Endodermal cell (in vitro differentiated cells): ENCODE measurements around the gene RAVER2. TPM values are rescaled to one million over a fixed set of nuclear protein-coding genes. Genes with fewer than 3 reads are reported as not detected.

Experiments
- DNase-seq: peaks from one replicate; pipeline ENCODE4 v3.0.0-alpha.2; 2017
- H3K27ac ChIP-seq: 2 replicates; pipeline ENCODE4 v1.5.1; 2013; ENCODE audit warnings: mild to moderate bottlenecking, low read depth, low read length, moderate library complexity
- H3K27me3 ChIP-seq: 2 replicates; pipeline ENCODE4 v1.6.1; 2013; ENCODE audit warnings: mild to moderate bottlenecking, low read length, moderate library complexity; ENCODE audit not compliant: insufficient read depth, control insufficient read depth, poor library complexity, severe bottlenecking
- H3K36me3 ChIP-seq: 2 replicates; pipeline ENCODE4 v1.7.0; 2013; ENCODE audit warnings: mild to moderate bottlenecking, low read length, moderate library complexity; ENCODE audit not compliant: control insufficient read depth, insufficient read depth
- H3K4me1 ChIP-seq: one replicate; pipeline ENCODE4 v1.7.0; 2013; ENCODE audit warnings: low read length; ENCODE audit not compliant: control insufficient read depth, insufficient read depth
- H3K4me3 ChIP-seq: 2 replicates; pipeline ENCODE4 v1.5.1; 2013; ENCODE audit warnings: mild to moderate bottlenecking, low read length, moderate library complexity
- H3K9ac ChIP-seq: 2 replicates; pipeline ENCODE4 v1.6.1; 2013; ENCODE audit warnings: mild to moderate bottlenecking, low read length, moderate library complexity; ENCODE audit not compliant: poor library complexity, severe bottlenecking; ENCODE audit errors: extremely low read depth
- H3K9me3 ChIP-seq: 2 replicates; pipeline ENCODE4 v1.6.1; 2013; ENCODE audit warnings: mild to moderate bottlenecking, low read length, moderate library complexity; ENCODE audit not compliant: control insufficient read depth
- H3K27ac Mint-ChIP-seq: 2 replicates; pipeline ENCODE4 v1.8.0; 2020; ENCODE audit warnings: mixed read lengths
- H3K27me3 Mint-ChIP-seq: 2 replicates; pipeline ENCODE4 v1.8.0; 2021; ENCODE audit warnings: mild to moderate bottlenecking, mixed read lengths; ENCODE audit not compliant: insufficient read depth
- H3K36me3 Mint-ChIP-seq: 2 replicates; pipeline ENCODE4 v1.8.0; 2020; ENCODE audit warnings: low read depth, mixed read lengths
- H3K4me1 Mint-ChIP-seq: 2 replicates; pipeline ENCODE4 v1.8.0; 2020; ENCODE audit warnings: mixed read lengths
- H3K4me3 Mint-ChIP-seq: 2 replicates; pipeline ENCODE4 v1.8.0; 2020; ENCODE audit warnings: mild to moderate bottlenecking, moderate library complexity, mixed read lengths
- H3K9me3 Mint-ChIP-seq: 2 replicates; pipeline ENCODE4 v1.8.0; 2020; ENCODE audit warnings: mild to moderate bottlenecking, mixed read lengths
- WGBS, 2 experiments: methylation state at CpG; one replicate each; pipeline versions ENCODE4 v1.1.5 to v1.1.7; 2013; ENCODE audit warnings: missing lambda C conversion rate in 2 of 2, mixed read lengths in 1 of 2; ENCODE audit not compliant: insufficient coverage in 1 of 2, insufficient read length in 1 of 2; 5-methylcytosine and 5-hydroxymethylcytosine counted together
- total RNA-seq, 2 donors: library from RNA; stranded (reverse); fragmentation: NEBNext Ultra II Directional in 1 of 2; extraction: Animal tissue kit (Norgen Biotek cat#: 25700) in 1 of 2; gene quantifications; 2 replicates in 1 of 2; 3 replicates in 1 of 2; pipeline ENCODE4 v1.2.1, GENCODE V29; 2021
- TF ChIP-seq, protein P1 (sequence below): fragments of 200-600 bp; sonication (generic); conservative IDR thresholded peaks from 2 replicates; pipeline ENCODE4 v1.5.0; 2021; ENCODE audit warnings: antibody characterized with exemption, mild to moderate bottlenecking

Gene RAVER2
- total RNA-seq, 2 donors from 2014 or later = 20.3 to 21.8 TPM

GRCh38 chr1:64849942-64850341, 105.1 kb downstream of the RAVER2 start:
- H3K27me3 Mint-ChIP-seq = no peaks in the 10 kb centered on the region
- Histone ChIP-seq H3K27ac (no peak overlapping the region), H3K27me3 (no peaks in the 10 kb centered on the region), H3K4me1 (no peaks in the 10 kb centered on the region), H3K36me3 (peaks cover 7% of the 10 kb centered on the region), H3K9ac (no peak overlapping the region), H3K9me3 (no peaks in the 10 kb centered on the region), H3K4me3 (no peak overlapping the region)
- H3K9me3 Mint-ChIP-seq = no peaks in the 10 kb centered on the region
- no peak overlapping the region for H3K4me3 Mint-ChIP-seq
- no peak overlapping the region for H3K27ac Mint-ChIP-seq
- DNase-seq = no peak
- TF ChIP-seq, protein P1, sequence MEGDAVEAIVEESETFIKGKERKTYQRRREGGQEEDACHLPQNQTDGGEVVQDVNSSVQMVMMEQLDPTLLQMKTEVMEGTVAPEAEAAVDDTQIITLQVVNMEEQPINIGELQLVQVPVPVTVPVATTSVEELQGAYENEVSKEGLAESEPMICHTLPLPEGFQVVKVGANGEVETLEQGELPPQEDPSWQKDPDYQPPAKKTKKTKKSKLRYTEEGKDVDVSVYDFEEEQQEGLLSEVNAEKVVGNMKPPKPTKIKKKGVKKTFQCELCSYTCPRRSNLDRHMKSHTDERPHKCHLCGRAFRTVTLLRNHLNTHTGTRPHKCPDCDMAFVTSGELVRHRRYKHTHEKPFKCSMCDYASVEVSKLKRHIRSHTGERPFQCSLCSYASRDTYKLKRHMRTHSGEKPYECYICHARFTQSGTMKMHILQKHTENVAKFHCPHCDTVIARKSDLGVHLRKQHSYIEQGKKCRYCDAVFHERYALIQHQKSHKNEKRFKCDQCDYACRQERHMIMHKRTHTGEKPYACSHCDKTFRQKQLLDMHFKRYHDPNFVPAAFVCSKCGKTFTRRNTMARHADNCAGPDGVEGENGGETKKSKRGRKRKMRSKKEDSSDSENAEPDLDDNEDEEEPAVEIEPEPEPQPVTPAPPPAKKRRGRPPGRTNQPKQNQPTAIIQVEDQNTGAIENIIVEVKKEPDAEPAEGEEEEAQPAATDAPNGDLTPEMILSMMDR = no peak
- peaks cover 39% of the 10 kb centered on the region for H3K36me3 Mint-ChIP-seq
- H3K4me1 Mint-ChIP-seq = no peaks in the 10 kb centered on the region
- 88 to 89% methylated on average over 5 to 11 of the region's 11 CpGs for WGBS, 2 experiments

- no peaks in the 10 kb centered on the region for H3K4me1 Mint-ChIP-seq
- WGBS, 2 experiments = 85 to 93% methylated on average over 3 to 10 of the region's 10 CpGs
- DNase-seq = no peak
Observed at GRCh38 chr1:64850846-64851245, 106.0 kb downstream of the RAVER2 start.

DNA sequence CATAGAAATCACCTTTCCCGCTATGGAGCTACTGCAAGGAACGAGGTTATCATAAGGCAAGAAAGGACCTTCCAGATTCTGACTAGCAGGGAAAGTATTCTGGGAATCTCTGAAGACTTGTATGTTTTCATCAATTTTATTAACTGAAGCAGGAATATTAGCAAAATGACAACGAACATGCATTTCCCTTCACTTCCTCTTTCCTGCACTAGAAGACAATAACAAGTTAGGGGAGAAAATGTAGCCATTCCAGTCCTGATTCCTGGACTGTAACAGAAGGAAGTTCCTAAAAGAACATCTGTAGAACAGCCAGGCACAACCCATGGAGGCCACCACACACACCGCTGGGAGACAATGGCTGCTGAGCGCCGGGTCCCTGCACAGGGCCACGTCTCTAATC, 106.8 kb downstream of the RAVER2 start:
- 87 to 95% methylated on average over 6 to 7 of the region's 7 CpGs for WGBS, 2 experiments
- TF ChIP-seq, protein P1 = no peak
- Mint-ChIP-seq H3K4me3 (no peak overlapping the region), H3K4me1 (no peaks in the 10 kb centered on the region), H3K36me3 (peaks cover 43% of the 10 kb centered on the region), H3K27me3 (no peaks in the 10 kb centered on the region), H3K9me3 (no peaks in the 10 kb centered on the region), H3K27ac (no peak overlapping the region)
- Histone ChIP-seq H3K4me1 (no peaks in the 10 kb centered on the region), H3K9me3 (no peaks in the 10 kb centered on the region), H3K27ac (no peak overlapping the region), H3K36me3 (peaks cover 13% of the 10 kb centered on the region), H3K9ac (no peak overlapping the region), H3K27me3 (no peaks in the 10 kb centered on the region), H3K4me3 (no peak overlapping the region)
- DNase-seq = no peak

More at GRCh38 chr1:64850846-64851245, 106.0 kb downstream of the RAVER2 start:
- Histone ChIP-seq H3K9me3 (no peaks in the 10 kb centered on the region), H3K4me1 (no peaks in the 10 kb centered on the region), H3K4me3 (no peak overlapping the region), H3K9ac (no peak overlapping the region), H3K27ac (no peak overlapping the region), H3K27me3 (no peaks in the 10 kb centered on the region), H3K36me3 (peaks cover 13% of the 10 kb centered on the region)
- Mint-ChIP-seq H3K9me3 (no peaks in the 10 kb centered on the region), H3K4me3 (no peak overlapping the region), H3K27ac (no peak overlapping the region), H3K36me3 (peaks cover 43% of the 10 kb centered on the region), H3K27me3 (no peaks in the 10 kb centered on the region)
- TF ChIP-seq, protein P1 = no peak
